ENCODE data around the gene BFAR. TPM values are rescaled to one million over a fixed set of nuclear protein-coding genes. Genes with fewer than 3 reads are reported as not detected.

The BFAR gene
- total and polyA plus RNA-seq, 2 donors (not counting 1 experiment from before 2014, with no cell fraction given): 78.4 to 85.6 TPM

DNA sequence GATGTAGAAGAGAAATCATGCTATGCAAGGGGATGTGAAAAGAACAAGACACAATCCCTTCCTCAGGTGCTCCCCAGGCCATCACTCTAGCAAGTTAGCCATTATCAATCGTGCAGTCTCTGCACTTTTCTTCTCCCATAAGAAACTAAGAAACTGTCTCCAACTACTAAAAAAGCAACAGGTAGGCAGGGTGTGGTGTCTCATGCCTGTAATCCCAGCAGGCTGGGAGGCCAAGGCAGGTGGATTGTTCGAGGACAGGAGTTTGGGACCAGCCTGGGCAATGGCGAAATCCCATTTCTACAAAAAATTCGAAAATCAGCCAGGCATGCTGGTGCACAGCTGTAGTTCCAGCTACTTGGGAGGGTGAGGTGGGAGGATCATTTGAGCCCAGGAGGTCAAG is 16.5 kb upstream of the BFAR start:
- Histone ChIP-seq H3K9me3 (ENCODE audit: control insufficient read depth, insufficient read depth, low read depth, low read length) (no peaks in the 10 kb centered on the region), H3K79me2 (ENCODE audit: control insufficient read depth, insufficient read depth, low read length) (no peaks in the 10 kb centered on the region), H3K4me2 (ENCODE audit: extremely low read depth, insufficient read depth, low read length) (no peak overlapping the region), H3K27me3 (ENCODE audit: control insufficient read depth, insufficient read depth, low read length) (no peaks in the 10 kb centered on the region), H4K20me1 (ENCODE audit: control insufficient read depth, extremely low read depth, insufficient read depth, low read length) (no peaks in the 10 kb centered on the region), H3K4me3 (replicated peaks in 1 of 4; ENCODE audit: control extremely low read depth in 1 of 4, insufficient read depth in 1 of 4, low read depth in 3 of 4, low read length in 4 of 4) (no peak overlapping the region), H3K9ac (ENCODE audit: insufficient read depth, low read length) (no peak overlapping the region), H2AFZ (ENCODE audit: low read length) (no peak overlapping the region), H3K27ac (ENCODE audit: insufficient read depth, low read length) (no peak overlapping the region), H3K36me3 (ENCODE audit: control insufficient read depth, insufficient read depth, low read length) (no peaks in the 10 kb centered on the region), H3K4me1 (ENCODE audit: control insufficient read depth, extremely low read depth, insufficient read depth, low read length) (no peaks in the 10 kb centered on the region)
- TF ChIP-seq EZH2 (IDR thresholded peaks at IDR 0.05; ENCODE audit: low read length, missing control alignments): no peak
- TF ChIP-seq, protein P1, sequence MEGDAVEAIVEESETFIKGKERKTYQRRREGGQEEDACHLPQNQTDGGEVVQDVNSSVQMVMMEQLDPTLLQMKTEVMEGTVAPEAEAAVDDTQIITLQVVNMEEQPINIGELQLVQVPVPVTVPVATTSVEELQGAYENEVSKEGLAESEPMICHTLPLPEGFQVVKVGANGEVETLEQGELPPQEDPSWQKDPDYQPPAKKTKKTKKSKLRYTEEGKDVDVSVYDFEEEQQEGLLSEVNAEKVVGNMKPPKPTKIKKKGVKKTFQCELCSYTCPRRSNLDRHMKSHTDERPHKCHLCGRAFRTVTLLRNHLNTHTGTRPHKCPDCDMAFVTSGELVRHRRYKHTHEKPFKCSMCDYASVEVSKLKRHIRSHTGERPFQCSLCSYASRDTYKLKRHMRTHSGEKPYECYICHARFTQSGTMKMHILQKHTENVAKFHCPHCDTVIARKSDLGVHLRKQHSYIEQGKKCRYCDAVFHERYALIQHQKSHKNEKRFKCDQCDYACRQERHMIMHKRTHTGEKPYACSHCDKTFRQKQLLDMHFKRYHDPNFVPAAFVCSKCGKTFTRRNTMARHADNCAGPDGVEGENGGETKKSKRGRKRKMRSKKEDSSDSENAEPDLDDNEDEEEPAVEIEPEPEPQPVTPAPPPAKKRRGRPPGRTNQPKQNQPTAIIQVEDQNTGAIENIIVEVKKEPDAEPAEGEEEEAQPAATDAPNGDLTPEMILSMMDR (conservative IDR thresholded peaks at IDR 0.05 in 1 of 2, IDR thresholded peaks at IDR 0.05 in 1 of 2; ENCODE audit: low read depth in 1 of 2, low read length in 2 of 2): no peak
- DNase-seq (ENCODE audit: low read depth in 2 of 2): no peak

DNA sequence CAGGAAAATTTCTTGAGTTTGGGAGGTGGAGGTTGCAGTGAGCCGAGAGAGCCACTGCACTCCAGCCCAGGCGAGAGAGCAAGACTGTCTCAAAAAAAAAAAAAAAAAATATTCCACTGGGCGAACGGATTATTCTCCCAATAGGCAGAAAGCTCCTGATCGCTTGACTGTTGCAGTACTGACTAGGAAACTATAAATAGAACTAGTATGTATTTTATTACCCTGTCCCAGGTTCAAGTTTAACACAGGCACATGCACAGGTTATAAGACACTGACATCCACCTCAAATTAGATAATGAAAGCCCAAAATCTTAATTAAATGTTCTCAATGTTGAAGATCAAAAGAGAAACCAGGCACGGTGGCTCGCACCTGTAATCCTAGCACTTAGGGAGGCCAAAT is 14.2 kb upstream of the BFAR start:
- Histone ChIP-seq H3K4me3 (replicated peaks in 1 of 4; ENCODE audit: control extremely low read depth in 1 of 4, insufficient read depth in 1 of 4, low read depth in 3 of 4, low read length in 4 of 4) (no peak overlapping the region), H3K9me3 (ENCODE audit: control insufficient read depth, insufficient read depth, low read depth, low read length) (no peaks in the 10 kb centered on the region), H3K36me3 (ENCODE audit: control insufficient read depth, insufficient read depth, low read length) (no peaks in the 10 kb centered on the region), H3K9ac (ENCODE audit: insufficient read depth, low read length) (no peak overlapping the region), H3K4me1 (ENCODE audit: control insufficient read depth, extremely low read depth, insufficient read depth, low read length) (no peaks in the 10 kb centered on the region), H3K27me3 (ENCODE audit: control insufficient read depth, insufficient read depth, low read length) (no peaks in the 10 kb centered on the region), H3K4me2 (ENCODE audit: extremely low read depth, insufficient read depth, low read length) (no peak overlapping the region), H4K20me1 (ENCODE audit: control insufficient read depth, extremely low read depth, insufficient read depth, low read length) (no peaks in the 10 kb centered on the region), H2AFZ (ENCODE audit: low read length) (no peak overlapping the region), H3K79me2 (ENCODE audit: control insufficient read depth, insufficient read depth, low read length) (no peaks in the 10 kb centered on the region), H3K27ac (ENCODE audit: insufficient read depth, low read length) (no peak overlapping the region)
- no peak for DNase-seq (ENCODE audit: low read depth in 2 of 2)
- TF ChIP-seq, protein P1 (conservative IDR thresholded peaks at IDR 0.05 in 1 of 2, IDR thresholded peaks at IDR 0.05 in 1 of 2; ENCODE audit: low read depth in 1 of 2, low read length in 2 of 2): no peak
- no peak for TF ChIP-seq EZH2 (IDR thresholded peaks at IDR 0.05; ENCODE audit: low read length, missing control alignments)

GRCh38 chr16:14627078-14627477 is 5.7 kb upstream of the BFAR start:
- TF ChIP-seq EZH2 (IDR thresholded peaks at IDR 0.05; ENCODE audit: low read length, missing control alignments): no peak
- H3K4me1 ChIP-seq (ENCODE audit: control insufficient read depth, extremely low read depth, insufficient read depth, low read length): peaks cover 4% of the 10 kb centered on the region
- no peak overlapping the region for H2AFZ ChIP-seq (ENCODE audit: low read length)
- no peak overlapping the region for H3K4me2 ChIP-seq (ENCODE audit: extremely low read depth, insufficient read depth, low read length)
- H3K9me3 ChIP-seq (ENCODE audit: control insufficient read depth, insufficient read depth, low read depth, low read length): no peaks in the 10 kb centered on the region
- H3K36me3 ChIP-seq (ENCODE audit: control insufficient read depth, insufficient read depth, low read length): no peaks in the 10 kb centered on the region
- peaks cover 10% of the 10 kb centered on the region for H3K79me2 ChIP-seq (ENCODE audit: control insufficient read depth, insufficient read depth, low read length)
- no peaks in the 10 kb centered on the region for H3K27me3 ChIP-seq (ENCODE audit: control insufficient read depth, insufficient read depth, low read length)
- H3K9ac ChIP-seq (ENCODE audit: insufficient read depth, low read length): no peak overlapping the region
- no peak overlapping the region for H3K4me3 ChIP-seq (replicated peaks in 1 of 4; ENCODE audit: control extremely low read depth in 1 of 4, insufficient read depth in 1 of 4, low read depth in 3 of 4, low read length in 4 of 4)
- no peak for DNase-seq (ENCODE audit: low read depth in 2 of 2)
- H3K27ac ChIP-seq (ENCODE audit: insufficient read depth, low read length): no peak overlapping the region
- no peaks in the 10 kb centered on the region for H4K20me1 ChIP-seq (ENCODE audit: control insufficient read depth, extremely low read depth, insufficient read depth, low read length)

Data from fibroblast of lung (primary cell).